Mesothelial cell of epicardium (in vitro differentiated cells): Measurements from ENCODE around the gene MMP23B. TPM values are rescaled to one million over a fixed set of nuclear protein-coding genes. Genes with fewer than 3 reads are reported as not detected.
"Not testable (repeated sequence)": the region's sequence is repeated elsewhere in the genome, so short reads cannot be mapped to it uniquely, and the experiment has no call there.

ENCODE experiments used
- DNase-seq, 2 experiments: peaks; one replicate each; pipeline ENCODE4 v3.0.0; 2021; ENCODE audit warnings: low spot score in 2 of 2; ENCODE audit not compliant: unreplicated experiment in 2 of 2
- H3K27ac Mint-ChIP-seq: 2 replicates; pipeline ENCODE4 v1.8.0; 2021; ENCODE audit warnings: mixed read lengths
- H3K27me3 Mint-ChIP-seq: 2 replicates; pipeline ENCODE4 v1.8.0; 2021; ENCODE audit warnings: low read depth, mixed read lengths
- H3K36me3 Mint-ChIP-seq: 2 replicates; pipeline ENCODE4 v1.8.0; 2021; ENCODE audit warnings: mixed read lengths
- H3K4me1 Mint-ChIP-seq: 2 replicates; pipeline ENCODE4 v1.8.0; 2021; ENCODE audit warnings: mixed read lengths
- H3K4me3 Mint-ChIP-seq: 2 replicates; pipeline ENCODE4 v1.8.0; 2021; ENCODE audit warnings: mild to moderate bottlenecking, moderate library complexity, mixed read lengths
- H3K9me3 Mint-ChIP-seq: 2 replicates; pipeline ENCODE4 v1.8.0; 2021; ENCODE audit warnings: mixed read lengths
- total RNA-seq: library from RNA; stranded (reverse); gene quantifications from 3 replicates; pipeline ENCODE4 v1.2.1, GENCODE V29; 2021
- TF ChIP-seq, protein P1 (sequence below): fragments of 200-600 bp; sonication (generic); IDR thresholded peaks from one replicate; pipeline ENCODE4 v1.5.0; 2021; ENCODE audit warnings: antibody characterized with exemption; ENCODE audit not compliant: unreplicated experiment

The MMP23B gene
- total RNA-seq, 1 donor from 2014 or later = 63.8 TPM

DNA sequence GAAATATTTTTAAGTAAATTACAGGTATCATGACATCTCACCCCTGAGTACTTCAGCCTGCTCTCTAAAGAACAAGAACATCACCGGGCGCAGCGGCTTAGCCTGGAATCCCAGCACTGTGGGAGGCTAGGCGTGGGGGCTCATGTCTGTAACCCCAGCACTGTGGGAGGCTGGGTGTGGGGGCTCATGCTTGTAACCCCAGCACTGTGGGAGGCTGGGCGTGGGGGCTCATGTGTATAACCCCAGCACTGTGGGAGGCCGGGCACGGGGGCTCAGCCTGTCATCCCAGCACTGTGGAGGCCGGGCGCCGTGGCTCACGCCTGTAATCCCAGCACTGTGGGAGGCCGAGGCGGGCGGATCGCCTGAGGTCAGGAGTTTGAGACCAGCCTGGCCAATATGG is 34.6 kb downstream of the MMP23B start:
- no peaks in the 10 kb centered on the region for H3K9me3 Mint-ChIP-seq
- no peak overlapping the region for H3K27ac Mint-ChIP-seq
- H3K4me1 Mint-ChIP-seq = no peaks in the 10 kb centered on the region
- H3K4me3 Mint-ChIP-seq = no peak overlapping the region
- TF ChIP-seq, protein P1, sequence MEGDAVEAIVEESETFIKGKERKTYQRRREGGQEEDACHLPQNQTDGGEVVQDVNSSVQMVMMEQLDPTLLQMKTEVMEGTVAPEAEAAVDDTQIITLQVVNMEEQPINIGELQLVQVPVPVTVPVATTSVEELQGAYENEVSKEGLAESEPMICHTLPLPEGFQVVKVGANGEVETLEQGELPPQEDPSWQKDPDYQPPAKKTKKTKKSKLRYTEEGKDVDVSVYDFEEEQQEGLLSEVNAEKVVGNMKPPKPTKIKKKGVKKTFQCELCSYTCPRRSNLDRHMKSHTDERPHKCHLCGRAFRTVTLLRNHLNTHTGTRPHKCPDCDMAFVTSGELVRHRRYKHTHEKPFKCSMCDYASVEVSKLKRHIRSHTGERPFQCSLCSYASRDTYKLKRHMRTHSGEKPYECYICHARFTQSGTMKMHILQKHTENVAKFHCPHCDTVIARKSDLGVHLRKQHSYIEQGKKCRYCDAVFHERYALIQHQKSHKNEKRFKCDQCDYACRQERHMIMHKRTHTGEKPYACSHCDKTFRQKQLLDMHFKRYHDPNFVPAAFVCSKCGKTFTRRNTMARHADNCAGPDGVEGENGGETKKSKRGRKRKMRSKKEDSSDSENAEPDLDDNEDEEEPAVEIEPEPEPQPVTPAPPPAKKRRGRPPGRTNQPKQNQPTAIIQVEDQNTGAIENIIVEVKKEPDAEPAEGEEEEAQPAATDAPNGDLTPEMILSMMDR = no peak
- DNase-seq = no peak
- no peaks in the 10 kb centered on the region for H3K27me3 Mint-ChIP-seq
- H3K36me3 Mint-ChIP-seq = peaks cover 7% of the 10 kb centered on the region

DNA sequence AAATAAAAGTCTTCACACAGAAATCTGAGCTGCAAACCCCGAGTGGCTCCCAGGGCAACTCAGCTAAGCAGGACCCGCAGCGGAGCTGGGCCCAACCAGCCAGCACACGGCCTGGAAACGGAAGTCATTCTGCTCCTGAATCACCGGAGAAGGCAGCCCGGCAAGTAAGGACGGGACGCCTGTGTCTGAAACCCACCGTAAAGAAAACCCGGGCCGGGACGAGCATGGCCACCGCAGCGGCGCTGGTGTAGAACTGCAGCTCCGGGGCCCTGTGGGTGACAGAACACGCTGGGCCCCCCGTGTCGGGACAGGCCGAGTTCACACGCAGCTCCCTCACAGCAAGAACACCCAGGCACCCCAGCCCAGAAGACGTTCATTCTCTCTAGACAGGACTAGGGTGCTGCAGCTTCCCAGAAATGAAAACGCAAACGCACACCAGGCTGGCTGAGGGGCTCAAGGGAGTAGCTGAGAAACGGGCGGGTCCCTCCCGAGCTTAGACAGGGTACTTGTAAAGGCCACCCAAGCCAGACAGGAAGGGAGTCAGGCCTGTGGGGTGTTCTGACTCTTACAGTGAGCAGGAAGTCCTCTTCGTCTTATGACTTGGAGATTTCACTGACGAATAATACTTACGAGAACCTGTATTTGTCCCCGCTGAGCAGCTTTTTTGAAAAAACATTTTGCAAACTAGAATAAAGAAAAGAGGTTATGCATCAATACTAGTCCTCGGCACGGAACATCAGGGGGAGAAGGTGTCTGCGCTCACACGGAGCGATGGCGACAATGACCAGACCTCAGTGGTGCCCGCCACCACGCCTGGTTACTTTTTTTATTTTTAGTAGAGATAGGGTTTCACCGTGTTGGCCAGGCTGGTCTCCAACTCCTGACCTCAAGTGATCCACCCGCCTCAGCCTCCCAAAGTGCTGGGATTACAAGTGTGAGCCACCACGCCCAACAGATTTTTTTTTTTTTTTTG is 37.8 kb downstream of the MMP23B start:
- TF ChIP-seq, protein P1 = no peak
- no peak overlapping the region for H3K27ac Mint-ChIP-seq
- H3K4me3 Mint-ChIP-seq = no peak overlapping the region
- peaks cover 10% of the 10 kb centered on the region for H3K36me3 Mint-ChIP-seq
- H3K4me1 Mint-ChIP-seq = no peaks in the 10 kb centered on the region
- no peaks in the 10 kb centered on the region for H3K9me3 Mint-ChIP-seq
- no peak for DNase-seq
- no peaks in the 10 kb centered on the region for H3K27me3 Mint-ChIP-seq

DNA sequence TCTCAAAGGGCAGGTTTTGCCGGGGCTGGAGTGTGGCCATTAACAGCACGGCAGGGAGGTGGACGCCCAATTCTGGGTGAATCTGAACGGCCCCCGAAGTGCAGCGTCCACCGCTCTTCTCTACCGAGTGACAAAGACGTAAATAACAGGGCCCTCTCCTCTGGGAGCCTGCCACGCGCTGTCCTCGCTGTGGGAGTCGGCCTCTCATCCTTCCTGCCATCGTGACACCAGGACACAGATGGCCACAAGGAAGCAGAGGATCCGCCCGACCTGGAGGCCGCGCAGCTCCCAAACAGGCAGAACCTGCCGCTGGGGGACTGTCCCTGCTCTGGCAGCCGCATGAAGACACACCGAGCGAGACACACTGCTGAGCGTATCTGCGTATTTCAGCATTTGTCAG is 38.9 kb downstream of the MMP23B start:
- Mint-ChIP-seq H3K4me1 (no peaks in the 10 kb centered on the region), H3K27me3 (no peaks in the 10 kb centered on the region), H3K36me3 (peaks cover 10% of the 10 kb centered on the region), H3K9me3 (no peaks in the 10 kb centered on the region), H3K27ac (no peak overlapping the region), H3K4me3 (no peak overlapping the region)
- TF ChIP-seq, protein P1 = no peak
- no peak for DNase-seq

DNA sequence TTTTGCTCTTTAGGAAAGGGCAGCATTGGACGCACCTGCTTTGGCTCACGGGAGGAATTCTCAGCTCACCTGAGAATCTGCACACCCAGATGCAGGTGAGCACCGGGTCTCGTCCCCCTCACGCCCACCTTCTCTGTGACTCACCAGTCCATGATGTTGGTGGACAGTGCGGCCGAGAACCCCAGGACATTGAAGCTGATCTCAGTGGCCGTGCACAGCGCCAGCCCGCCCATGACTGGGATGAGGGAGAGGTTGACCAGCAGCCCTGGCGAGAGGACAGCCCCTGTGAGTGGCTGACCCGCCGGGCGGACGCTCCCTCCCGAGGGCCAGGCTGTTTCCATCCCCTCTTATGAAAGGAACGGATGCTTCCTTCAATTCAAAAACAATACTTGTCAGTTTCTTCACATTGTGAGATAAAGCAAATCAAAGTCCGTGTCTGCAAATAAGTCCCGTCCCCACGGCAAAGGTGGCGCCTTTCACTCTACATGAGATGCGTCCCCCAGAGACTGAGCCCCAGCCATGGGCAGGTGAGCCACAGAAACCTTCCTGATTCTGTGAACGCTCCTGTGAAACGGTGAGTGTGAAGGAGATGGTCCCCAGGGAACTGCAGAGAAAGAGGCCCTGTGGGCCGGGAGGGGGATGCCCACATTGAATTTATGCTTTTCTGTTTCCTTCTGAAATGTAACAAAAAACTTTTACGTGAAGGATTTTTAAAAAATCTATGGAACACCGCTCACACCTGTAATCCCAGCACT is 39.6 kb downstream of the MMP23B start:
- no peak overlapping the region for H3K27ac Mint-ChIP-seq

DNA sequence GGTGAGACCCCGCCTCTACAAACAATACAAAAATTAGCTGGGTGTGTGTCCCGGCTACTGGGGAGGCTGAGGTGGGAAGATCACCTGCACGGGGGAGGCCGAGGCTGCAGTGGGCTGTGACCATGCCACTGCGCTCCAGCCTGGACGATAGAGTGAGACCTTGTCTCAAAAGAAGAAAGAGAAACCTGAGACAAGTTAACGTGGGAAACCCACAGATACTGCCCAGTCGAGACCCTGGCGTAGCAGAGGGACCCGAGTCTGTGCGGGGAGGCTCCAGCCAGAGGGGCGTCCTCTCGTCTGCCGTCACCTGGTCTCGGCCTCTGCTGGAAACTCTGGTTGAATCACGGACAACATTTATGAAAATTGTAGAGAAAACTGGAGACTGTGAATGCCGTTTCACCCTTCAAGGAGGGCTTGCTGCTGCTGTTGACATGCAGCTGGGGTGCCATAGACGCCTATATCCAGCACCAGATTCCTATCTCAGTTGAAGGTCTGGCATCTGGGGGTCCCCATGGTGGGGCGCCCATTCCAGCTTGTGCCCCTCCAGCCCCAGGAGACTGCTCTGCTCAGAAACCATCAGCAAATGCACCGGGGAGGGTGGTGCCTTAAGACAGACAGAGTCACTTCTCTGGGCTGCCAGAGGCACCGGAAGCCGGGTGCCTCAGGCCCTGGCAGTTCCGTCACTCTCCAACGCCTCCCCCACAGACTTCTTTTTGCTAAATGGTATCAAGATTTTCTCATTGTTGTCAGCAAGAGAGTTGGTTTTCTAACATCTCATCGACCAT is 40.4 kb downstream of the MMP23B start:
- Mint-ChIP-seq H3K27ac (no peak overlapping the region), H3K36me3 (peaks cover 9% of the 10 kb centered on the region), H3K4me3 (no peak overlapping the region), H3K9me3 (no peaks in the 10 kb centered on the region), H3K4me1 (no peaks in the 10 kb centered on the region), H3K27me3 (no peaks in the 10 kb centered on the region)
- DNase-seq = no peak
- TF ChIP-seq, protein P1 = no peak

More for the DNA sequence above, 39.6 kb downstream of the MMP23B start:
- no peak overlapping the region for H3K4me3 Mint-ChIP-seq
- H3K27me3 Mint-ChIP-seq = no peaks in the 10 kb centered on the region
- DNase-seq = no peak
- peaks cover 10% of the 10 kb centered on the region for H3K36me3 Mint-ChIP-seq
- TF ChIP-seq, protein P1 = no peak
- no peaks in the 10 kb centered on the region for H3K4me1 Mint-ChIP-seq
- no peaks in the 10 kb centered on the region for H3K9me3 Mint-ChIP-seq

DNA sequence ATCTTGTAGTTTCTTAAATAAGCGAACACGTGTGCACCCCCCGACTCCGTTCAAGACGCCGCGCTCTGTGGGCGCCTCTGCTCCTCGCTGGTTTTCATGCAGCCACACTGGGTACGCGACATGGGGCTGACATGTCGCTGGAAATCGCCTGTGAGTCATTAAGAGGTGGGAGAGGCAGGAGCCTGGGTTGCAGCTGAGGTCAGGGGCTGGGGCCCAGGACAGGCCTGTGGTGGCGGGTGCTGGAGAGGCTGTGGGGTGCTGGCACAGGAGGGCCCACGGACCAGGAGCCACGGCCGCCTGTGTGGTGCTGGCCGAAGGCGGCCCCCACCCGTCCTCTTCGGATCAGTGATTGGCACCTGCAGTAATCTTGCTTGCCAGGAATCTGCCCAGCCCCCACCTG is 42.8 kb downstream of the MMP23B start:
- H3K27me3 Mint-ChIP-seq, H3K4me1 Mint-ChIP-seq, DNase-seq, H3K4me3 Mint-ChIP-seq, H3K9me3 Mint-ChIP-seq, H3K36me3 Mint-ChIP-seq, H3K27ac Mint-ChIP-seq: not testable (repeated sequence)

DNA sequence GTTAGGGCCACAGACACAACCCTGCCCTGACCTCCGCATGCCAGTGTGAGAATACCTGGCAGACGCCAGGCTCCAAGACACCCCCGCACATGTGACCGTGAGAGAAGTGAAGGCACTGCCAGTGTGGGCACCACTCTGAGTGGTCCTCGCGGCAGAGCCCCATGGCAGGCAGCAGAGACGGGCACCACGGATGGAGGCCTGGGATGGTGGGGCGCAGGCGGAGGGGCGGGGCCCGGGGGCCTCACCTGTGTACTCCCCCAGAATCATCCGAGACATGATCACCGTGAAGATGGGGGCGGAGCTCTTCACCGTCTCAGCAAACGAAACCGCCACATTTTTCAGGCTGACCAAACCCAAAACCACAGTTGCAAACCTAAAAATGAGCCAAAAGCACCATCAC is 43.2 kb downstream of the MMP23B start:
- H3K4me3 Mint-ChIP-seq, H3K36me3 Mint-ChIP-seq, H3K27me3 Mint-ChIP-seq, DNase-seq, H3K9me3 Mint-ChIP-seq, H3K4me1 Mint-ChIP-seq, H3K27ac Mint-ChIP-seq: not testable (repeated sequence)

DNA sequence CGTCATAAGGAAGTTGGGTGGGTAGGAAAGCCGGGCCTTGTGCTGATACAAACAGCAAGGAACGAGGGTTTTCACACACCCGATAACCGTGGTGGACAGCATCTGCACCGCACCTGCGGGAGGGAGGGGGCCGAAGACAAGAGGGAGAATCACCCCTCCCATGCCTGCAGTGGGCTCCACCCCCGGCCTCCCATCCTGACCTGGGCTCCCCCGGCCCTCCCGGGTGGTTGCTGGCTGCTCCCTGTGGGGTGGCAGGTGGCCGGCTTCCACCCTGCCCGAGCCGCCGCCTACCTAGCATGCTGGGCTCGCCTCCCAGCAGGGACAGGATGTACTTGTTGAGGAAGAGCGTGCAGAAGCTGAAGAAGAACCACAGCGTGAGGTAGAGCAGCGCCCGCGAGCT is 44.1 kb downstream of the MMP23B start:
- not testable (repeated sequence) for H3K27me3 Mint-ChIP-seq, H3K4me3 Mint-ChIP-seq, DNase-seq, H3K4me1 Mint-ChIP-seq, H3K36me3 Mint-ChIP-seq, H3K9me3 Mint-ChIP-seq, H3K27ac Mint-ChIP-seq
